ENCODE data around the gene MT3.

DNA sequence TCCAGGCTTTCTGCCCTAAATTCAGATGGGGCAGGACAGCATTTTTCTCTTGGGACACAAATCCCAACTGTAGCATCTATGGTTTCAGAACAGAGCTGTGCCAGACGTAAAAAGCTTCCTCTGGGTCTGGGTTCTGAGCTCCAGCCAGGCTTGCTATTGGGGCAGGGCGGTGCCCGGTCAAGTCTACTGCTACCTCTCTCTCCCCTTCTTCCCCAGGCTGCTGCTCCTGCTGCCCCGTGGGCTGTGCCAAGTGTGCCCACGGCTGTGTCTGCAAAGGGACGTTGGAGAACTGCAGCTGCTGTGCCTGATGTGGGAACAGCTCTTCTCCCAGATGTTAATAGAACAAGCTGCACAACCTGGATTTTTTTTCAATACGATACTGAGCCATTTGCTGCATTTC lies 44.2 kb downstream of the MT3 start:
- TF ChIP-seq, protein P1, sequence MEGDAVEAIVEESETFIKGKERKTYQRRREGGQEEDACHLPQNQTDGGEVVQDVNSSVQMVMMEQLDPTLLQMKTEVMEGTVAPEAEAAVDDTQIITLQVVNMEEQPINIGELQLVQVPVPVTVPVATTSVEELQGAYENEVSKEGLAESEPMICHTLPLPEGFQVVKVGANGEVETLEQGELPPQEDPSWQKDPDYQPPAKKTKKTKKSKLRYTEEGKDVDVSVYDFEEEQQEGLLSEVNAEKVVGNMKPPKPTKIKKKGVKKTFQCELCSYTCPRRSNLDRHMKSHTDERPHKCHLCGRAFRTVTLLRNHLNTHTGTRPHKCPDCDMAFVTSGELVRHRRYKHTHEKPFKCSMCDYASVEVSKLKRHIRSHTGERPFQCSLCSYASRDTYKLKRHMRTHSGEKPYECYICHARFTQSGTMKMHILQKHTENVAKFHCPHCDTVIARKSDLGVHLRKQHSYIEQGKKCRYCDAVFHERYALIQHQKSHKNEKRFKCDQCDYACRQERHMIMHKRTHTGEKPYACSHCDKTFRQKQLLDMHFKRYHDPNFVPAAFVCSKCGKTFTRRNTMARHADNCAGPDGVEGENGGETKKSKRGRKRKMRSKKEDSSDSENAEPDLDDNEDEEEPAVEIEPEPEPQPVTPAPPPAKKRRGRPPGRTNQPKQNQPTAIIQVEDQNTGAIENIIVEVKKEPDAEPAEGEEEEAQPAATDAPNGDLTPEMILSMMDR (conservative IDR thresholded peaks at IDR 0.05; ENCODE audit: low read length), result no peak
- TF ChIP-seq EZH2phosphoT487 (IDR thresholded peaks at IDR 0.05; ENCODE audit: borderline replicate concordance), result no peak
